Kidney (tissue), 14 donors: ENCODE measurements around the gene ZBTB22. TPM values are rescaled to one million over a fixed set of nuclear protein-coding genes. Genes with fewer than 3 reads are reported as not detected.
A peak's percentile ranks its signal among the peaks of the same experiment; 100 is the strongest.

Experiments
- DNase-seq, 5 donors: peaks; one replicate each; pipeline ENCODE4 v3.0.0-alpha.2; 2013 to 2020
- FAIRE-seq: peaks from 2 replicates; lab custom pipeline; 2012; peaks lifted over from hg19 to GRCh38; lab: Jason Lieb, UNC
- H3K27ac ChIP-seq, 2 donors: one replicate each; pipeline ENCODE4 v1.7.0; 2013; ENCODE audit warnings: low read depth in 2 of 2, low read length in 2 of 2, inconsistent platforms in 1 of 2
- H3K27me3 ChIP-seq: one replicate; pipeline ENCODE4 v1.7.1; 2013; ENCODE audit warnings: low read length, inconsistent platforms; ENCODE audit not compliant: control insufficient read depth, insufficient read depth
- H3K36me3 ChIP-seq, 3 donors: one replicate each; pipeline versions ENCODE4 v1.7.0 to v1.7.1; 2013; ENCODE audit warnings: low read length in 3 of 3, control low read depth in 1 of 3, inconsistent platforms in 1 of 3; ENCODE audit not compliant: insufficient read depth in 3 of 3, control insufficient read depth in 2 of 3
- H3K4me1 ChIP-seq, 3 donors: one replicate each; pipeline versions ENCODE4 v1.7.0 to v1.7.1; 2013; ENCODE audit warnings: low read length in 3 of 3, inconsistent platforms in 1 of 3, low read depth in 1 of 3; ENCODE audit not compliant: control insufficient read depth in 2 of 3, insufficient read depth in 2 of 3
- H3K4me3 ChIP-seq, 3 donors: one replicate each; pipeline versions ENCODE4 v1.7.0 to v1.8.1; 2013; ENCODE audit warnings: low read length in 3 of 3, control low read depth in 1 of 3, inconsistent platforms in 1 of 3
- H3K9ac ChIP-seq, 3 donors: one replicate each; pipeline versions ENCODE4 v1.7.0 to v1.7.1; 2013; ENCODE audit warnings: low read length in 3 of 3, control low read depth in 1 of 3, inconsistent platforms in 1 of 3
- H3K9me3 ChIP-seq, 3 donors: one replicate each; pipeline versions ENCODE4 v1.7.0 to v1.7.1; 2013; ENCODE audit warnings: low read length in 3 of 3, control low read depth in 1 of 3, inconsistent platforms in 1 of 3; ENCODE audit not compliant: control insufficient read depth in 2 of 3, insufficient read depth in 1 of 3
- CTCF ChIP-seq: IDR thresholded peaks from 3 replicates; pipeline ENCODE4 v1.5.1; 2012; ENCODE audit warnings: mild to moderate bottlenecking, moderate library complexity, borderline replicate concordance; ENCODE audit not compliant: insufficient read depth; ENCODE audit errors: extremely low read depth
- intact Hi-C: fragments of 100-400 bp; cut with DNase I; formaldehyde crosslinking; loops from one replicate; pipeline ENCODE4 v1.11.1; 2022
- polyA plus RNA-seq: library from polyadenylated mRNA; stranded (reverse); fragments of 350-450 nt; fragmentation: Illumina TruSeq; extraction: RNeasy Lipid Tissue Mini Kit (QIAGEN cat#74804); gene quantifications from one replicate; pipeline ENCODE4 v1.2.3, GENCODE V29; 2014; ENCODE audit warnings: low read depth, low replicate concordance; ENCODE audit not compliant: insufficient read depth
- total RNA-seq: library from RNA; stranded (reverse); fragmentation: NEBNext Ultra II Directional; extraction: Animal tissue kit (Norgen Biotek cat#: 25700); gene quantifications from one replicate; pipeline ENCODE4 v1.2.1, GENCODE V29; 2021
- donor health status: control.
- donor health status: control.
- donor health status: control.
- donor health status: control.
- donor health status: control.
- donor health status: DM: yes; HTN: yes; CAD: no.
- donor health status: Normal renal cell carcinoma (clear cell type).

The ZBTB22 gene
- total and polyA plus RNA-seq, 2 donors from 2014 or later, result 16.3 to 22.9 TPM

DNA sequence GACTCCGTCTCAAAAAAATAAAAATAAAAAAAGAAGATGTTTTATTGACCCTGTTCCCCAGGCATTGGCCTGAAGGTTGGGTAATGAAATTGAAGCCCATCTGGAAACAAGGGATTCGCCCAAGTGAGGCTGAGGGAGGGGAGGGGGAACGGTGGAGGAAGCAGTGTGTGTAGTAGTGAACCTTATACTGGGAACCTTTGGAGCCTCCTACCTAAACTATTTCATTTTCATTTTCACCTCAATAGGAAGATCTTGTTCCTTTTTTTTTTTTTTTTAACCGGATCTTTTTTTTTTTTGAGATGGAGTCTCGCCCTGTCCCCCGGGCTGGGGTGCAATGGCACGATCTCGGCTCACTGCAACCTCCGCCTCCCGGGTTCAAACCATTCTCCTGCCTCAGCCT, 13.2 kb upstream of the ZBTB22 start:
- no peak overlapping the region for H3K27ac ChIP-seq
- H3K9ac ChIP-seq, result no peak overlapping the region
- no peaks in the 10 kb centered on the region for H3K4me1 ChIP-seq
- H3K27me3 ChIP-seq, result no peaks in the 10 kb centered on the region
- no peak for FAIRE-seq
- H3K36me3 ChIP-seq, result no peaks in the 10 kb centered on the region
- H3K4me3 ChIP-seq, result no peak overlapping the region
- no peak for DNase-seq
- no peak for TF ChIP-seq CTCF
- no peaks in the 10 kb centered on the region for H3K9me3 ChIP-seq
- intact Hi-C loops, result no loop called here

DNA sequence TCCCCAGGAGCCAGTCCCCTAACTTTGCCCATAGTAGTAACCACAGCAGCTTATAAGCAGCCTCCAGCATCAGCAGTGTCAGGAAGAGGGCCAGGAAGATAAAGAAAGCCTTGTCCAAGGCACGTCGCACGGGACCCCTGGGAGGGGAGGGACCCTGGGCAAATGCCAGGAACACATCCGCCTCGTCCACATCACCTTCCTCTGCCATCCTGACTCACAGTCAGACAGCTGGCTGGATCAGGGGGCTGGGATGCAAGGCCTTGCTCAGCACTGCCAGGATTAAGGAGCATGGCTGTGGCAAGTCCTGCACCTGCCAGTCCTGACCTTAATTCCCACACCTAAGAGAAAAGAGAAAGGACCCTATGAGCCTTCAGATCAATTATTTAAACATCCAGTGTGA, 11.5 kb upstream of the ZBTB22 start:
- no peaks in the 10 kb centered on the region for H3K27me3 ChIP-seq
- no peak overlapping the region for H3K27ac ChIP-seq
- H3K9me3 ChIP-seq, result no peaks in the 10 kb centered on the region
- H3K9ac ChIP-seq, result no peak overlapping the region
- no peak for TF ChIP-seq CTCF
- intact Hi-C loops, result no loop called here
- no peaks in the 10 kb centered on the region for H3K36me3 ChIP-seq
- FAIRE-seq, result no peak
- peaks cover 0 to 2% (median 0%) of the 10 kb centered on the region in 3 donors for H3K4me1 ChIP-seq
- DNase-seq, result no peak
- H3K4me3 ChIP-seq, result no peak overlapping the region

DNA sequence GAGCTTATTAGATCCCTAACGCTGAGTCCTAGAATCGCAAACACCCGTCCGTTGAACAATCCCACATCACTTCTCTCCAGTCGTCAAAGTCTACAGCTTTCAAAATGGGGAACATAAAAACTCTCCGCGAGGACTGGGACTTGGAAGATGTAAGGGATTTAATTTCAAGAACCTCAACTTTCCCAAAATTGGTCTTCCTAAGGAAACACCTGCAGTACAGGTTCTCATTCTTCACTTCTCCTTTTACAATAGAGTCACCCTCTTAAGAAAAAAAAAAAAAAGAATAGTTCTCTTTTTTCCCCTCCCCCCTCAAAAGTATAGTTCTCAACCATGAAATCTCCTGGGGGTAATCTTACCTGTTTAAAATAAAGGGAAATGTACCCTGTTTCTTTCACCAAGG, 6.6 kb upstream of the ZBTB22 start:
- H3K4me1 ChIP-seq, result peaks cover 0 to 17% (median 10%) of the 10 kb centered on the region in 3 donors
- peak overlapping the region in 1 of 3 donors; percentile 97 for H3K9ac ChIP-seq
- peaks cover 5 to 14% (median 11%) of the 10 kb centered on the region in 3 donors for H3K36me3 ChIP-seq
- no peaks in the 10 kb centered on the region for H3K27me3 ChIP-seq
- peak in 1 of 5 donors; percentile 11 for DNase-seq
- peak overlapping the region in 2 of 3 donors; percentile 81 to 91 for H3K4me3 ChIP-seq
- no peak for FAIRE-seq
- no peaks in the 10 kb centered on the region for H3K9me3 ChIP-seq
- intact Hi-C loops, result no loop called here
- no peak for TF ChIP-seq CTCF
- no peak overlapping the region for H3K27ac ChIP-seq

- Histone ChIP-seq H3K4me3 (peak overlapping the region; percentile 81 to 92 (median 91)), H3K9ac (peak overlapping the region in 2 of 3 donors; percentile 85 to 97), H3K9me3 (no peaks in the 10 kb centered on the region), H3K4me1 (peaks cover 0 to 21% (median 15%) of the 10 kb centered on the region in 3 donors), H3K27ac (peak overlapping the region; percentile 79), H3K36me3 (peaks cover 5 to 17% (median 11%) of the 10 kb centered on the region in 3 donors), H3K27me3 (no peaks in the 10 kb centered on the region)
- no peak for TF ChIP-seq CTCF
- no peak for FAIRE-seq
- intact Hi-C loops, result no loop called here
- peak in 1 of 5 donors; percentile 81 for DNase-seq
These were observed 6.0 kb upstream of the ZBTB22 start for GRCh38 chr6:33323623-33323948.
